CD14-positive monocyte (primary cell): ENCODE measurements around the gene IZUMO1. TPM values are rescaled to one million over a fixed set of nuclear protein-coding genes. Genes with fewer than 3 reads are reported as not detected.

Experiments
- DNase-seq, 3 donors: peaks; one replicate each; pipeline ENCODE4 v3.0.0-alpha.2; 2011 to 2022
- H2AFZ ChIP-seq: 2 replicates; pipeline ENCODE4 v1.6.0; 2012; ENCODE audit warnings: mild to moderate bottlenecking, low read depth, low read length, inconsistent platforms; ENCODE audit not compliant: insufficient read depth, poor library complexity, severe bottlenecking
- H3K27ac ChIP-seq, 2 donors: 1 replicate in 1 of 2; 2 replicates in 1 of 2; pipeline ENCODE4 v1.5.1; 2012 to 2013; ENCODE audit warnings: low read length in 2 of 2, control low read depth in 1 of 2, inconsistent platforms in 1 of 2, low read depth in 1 of 2, mild to moderate bottlenecking in 1 of 2
- H3K27me3 ChIP-seq, 2 donors: one replicate each; pipeline versions ENCODE4 v1.6.0 to v1.6.1; 2011 to 2013; ENCODE audit warnings: low read length in 2 of 2; ENCODE audit not compliant: control insufficient read depth in 2 of 2, insufficient read depth in 2 of 2
- H3K36me3 ChIP-seq, 2 donors: replicated peaks in 1 of 2; 1 replicate in 1 of 2; 2 replicates in 1 of 2; pipeline versions ENCODE4 v1.5.1 to v1.6.1; 2012 to 2013; ENCODE audit warnings: low read length in 2 of 2, control low read depth in 1 of 2, inconsistent platforms in 1 of 2, mild to moderate bottlenecking in 1 of 2; ENCODE audit not compliant: insufficient read depth in 2 of 2, control insufficient read depth in 1 of 2
- H3K4me1 ChIP-seq, 2 donors: 1 replicate in 1 of 2; 2 replicates in 1 of 2; pipeline versions ENCODE4 v1.5.1 to v1.6.1; 2012 to 2013; ENCODE audit warnings: low read length in 2 of 2, control low read depth in 1 of 2, inconsistent platforms in 1 of 2, mild to moderate bottlenecking in 1 of 2, moderate library complexity in 1 of 2; ENCODE audit not compliant: insufficient read depth in 2 of 2, control insufficient read depth in 1 of 2
- H3K4me2 ChIP-seq: replicated peaks from 2 replicates; pipeline ENCODE3; 2012; ENCODE audit warnings: low read length, moderate library complexity, mild to moderate bottlenecking; ENCODE audit not compliant: poor library complexity, severe bottlenecking; ENCODE audit errors: extremely low read depth
- H3K4me3 ChIP-seq, 3 experiments: fragments of 200-600 bp in 1 of 3; sonication (generic) in 1 of 3; replicated peaks in 1 of 3; 1 replicate in 2 of 3; 2 replicates in 1 of 3; pipeline ENCODE4 v1.5.1; 2011 to 2013; ENCODE audit warnings: low read length in 3 of 3, mild to moderate bottlenecking in 3 of 3, control low read depth in 2 of 3, low read depth in 2 of 3, inconsistent platforms in 1 of 3, moderate library complexity in 1 of 3
- H3K79me2 ChIP-seq: 2 replicates; pipeline ENCODE4 v1.6.0; 2012; ENCODE audit warnings: mild to moderate bottlenecking, control low read depth, inconsistent platforms, low read length, moderate library complexity; ENCODE audit not compliant: insufficient read depth
- H3K9ac ChIP-seq: 2 replicates; pipeline ENCODE4 v1.6.0; 2017; ENCODE audit warnings: low read length, mild to moderate bottlenecking; ENCODE audit not compliant: insufficient read depth, poor library complexity, severe bottlenecking
- H3K9me3 ChIP-seq, 2 donors: replicated peaks in 1 of 2; 1 replicate in 1 of 2; 2 replicates in 1 of 2; pipeline versions ENCODE4 v1.5.1 to v1.6.1; 2012 to 2013; ENCODE audit warnings: low read length in 2 of 2, control low read depth in 1 of 2; ENCODE audit not compliant: control insufficient read depth in 1 of 2, insufficient read depth in 1 of 2
- H4K20me1 ChIP-seq: 2 replicates; pipeline ENCODE4 v1.6.0; 2012; ENCODE audit warnings: mild to moderate bottlenecking, low read length, control low read depth, moderate library complexity; ENCODE audit not compliant: insufficient read depth
- H3K27ac Mint-ChIP-seq, 7 donors: one replicate each; pipeline ENCODE4 v1.8.0; 2020; ENCODE audit warnings: mild to moderate bottlenecking in 7 of 7, mixed read lengths in 7 of 7, moderate library complexity in 6 of 7, inconsistent platforms in 2 of 7
- H3K27me3 Mint-ChIP-seq, 3 donors: one replicate each; pipeline ENCODE4 v1.8.0; 2021 to 2022; ENCODE audit warnings: low read depth in 3 of 3, mild to moderate bottlenecking in 3 of 3, mixed read lengths in 3 of 3, moderate library complexity in 3 of 3, inconsistent platforms in 1 of 3
- H3K36me3 Mint-ChIP-seq, 2 donors: one replicate each; pipeline ENCODE4 v1.8.0; 2020; ENCODE audit warnings: mixed read lengths in 2 of 2, inconsistent platforms in 1 of 2, mild to moderate bottlenecking in 1 of 2
- H3K4me1 Mint-ChIP-seq: one replicate; pipeline ENCODE4 v1.8.0; 2020; ENCODE audit warnings: mild to moderate bottlenecking, mixed read lengths
- H3K4me3 Mint-ChIP-seq, 2 donors: one replicate each; pipeline ENCODE4 v1.8.0; 2020; ENCODE audit warnings: mild to moderate bottlenecking in 2 of 2, mixed read lengths in 2 of 2, moderate library complexity in 1 of 2
- H3K9me3 Mint-ChIP-seq, 7 donors: one replicate each; pipeline ENCODE4 v1.8.0; 2020 to 2022; ENCODE audit warnings: mixed read lengths in 7 of 7, mild to moderate bottlenecking in 6 of 7, moderate library complexity in 6 of 7, inconsistent platforms in 2 of 7
- WGBS: methylation state at CpG from one replicate; pipeline ENCODE4 v1.1.5; 2013; ENCODE audit warnings: missing lambda C conversion rate; ENCODE audit not compliant: insufficient coverage; 5-methylcytosine and 5-hydroxymethylcytosine counted together
- intact Hi-C, 2 donors: fragments of 100-400 bp; cut with micrococcal nuclease; formaldehyde crosslinking; loops; one replicate each; pipeline versions ENCODE4 v1.15.0 to v1.15.1; 2023
- polyA plus RNA-seq, 3 donors: library from polyadenylated mRNA; depleted of rRNA in 1 of 3; unstranded in 2 of 3; stranded (reverse) in 1 of 3; fragments of 300-500 nt in 2 of 3; fragments of >200 nt in 1 of 3; fragmentation: Illumina TruSeq in 2 of 3; gene quantifications; 1 replicate in 2 of 3; 2 replicates in 1 of 3; pipeline ENCODE4 v1.2.3, GENCODE V29; 2012 to 2021
- TF ChIP-seq, protein P1 (sequence below): fragments of 200-600 bp; IDR thresholded peaks from one replicate; pipeline ENCODE4 v1.8.0; 2022; ENCODE audit warnings: antibody characterized with exemption, mild to moderate bottlenecking

Gene IZUMO1
- polyA plus RNA-seq, 3 donors, result not detected

DNA sequence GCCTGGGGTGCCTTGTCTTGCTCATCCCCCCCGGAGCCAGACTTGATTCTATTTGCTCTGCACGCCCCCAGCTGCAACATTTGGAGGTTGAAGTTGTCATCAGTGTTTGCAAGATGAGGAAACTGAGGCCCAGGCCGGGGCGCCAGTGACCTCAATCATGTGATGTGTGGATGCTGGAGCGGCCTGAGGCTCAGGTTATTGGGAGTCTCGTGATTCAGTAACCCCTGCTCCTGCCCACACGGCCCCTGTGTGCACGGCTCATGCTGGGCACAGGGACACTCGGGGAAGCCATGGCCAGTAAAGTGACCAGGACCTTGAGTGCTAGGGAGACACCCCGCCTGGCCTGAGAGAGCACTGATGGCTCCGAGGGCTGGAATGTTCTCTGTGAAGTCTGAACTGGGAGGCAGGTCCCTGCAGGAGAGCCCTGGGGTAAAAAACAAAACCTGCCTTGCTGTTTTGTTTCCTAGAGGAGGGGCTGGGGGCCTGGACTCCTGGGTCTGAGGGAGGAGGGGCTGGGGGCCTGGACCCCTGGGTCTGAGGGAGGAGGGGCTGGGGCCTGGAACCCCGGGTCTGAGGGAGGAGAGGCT, 10.5 kb upstream of the IZUMO1 start:
- no peak for DNase-seq
- peaks cover 39 to 58% (median 57%) of the 10 kb centered on the region in 3 donors for H3K27me3 Mint-ChIP-seq
- TF ChIP-seq, protein P1, sequence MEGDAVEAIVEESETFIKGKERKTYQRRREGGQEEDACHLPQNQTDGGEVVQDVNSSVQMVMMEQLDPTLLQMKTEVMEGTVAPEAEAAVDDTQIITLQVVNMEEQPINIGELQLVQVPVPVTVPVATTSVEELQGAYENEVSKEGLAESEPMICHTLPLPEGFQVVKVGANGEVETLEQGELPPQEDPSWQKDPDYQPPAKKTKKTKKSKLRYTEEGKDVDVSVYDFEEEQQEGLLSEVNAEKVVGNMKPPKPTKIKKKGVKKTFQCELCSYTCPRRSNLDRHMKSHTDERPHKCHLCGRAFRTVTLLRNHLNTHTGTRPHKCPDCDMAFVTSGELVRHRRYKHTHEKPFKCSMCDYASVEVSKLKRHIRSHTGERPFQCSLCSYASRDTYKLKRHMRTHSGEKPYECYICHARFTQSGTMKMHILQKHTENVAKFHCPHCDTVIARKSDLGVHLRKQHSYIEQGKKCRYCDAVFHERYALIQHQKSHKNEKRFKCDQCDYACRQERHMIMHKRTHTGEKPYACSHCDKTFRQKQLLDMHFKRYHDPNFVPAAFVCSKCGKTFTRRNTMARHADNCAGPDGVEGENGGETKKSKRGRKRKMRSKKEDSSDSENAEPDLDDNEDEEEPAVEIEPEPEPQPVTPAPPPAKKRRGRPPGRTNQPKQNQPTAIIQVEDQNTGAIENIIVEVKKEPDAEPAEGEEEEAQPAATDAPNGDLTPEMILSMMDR, result no peak
- Histone ChIP-seq H3K9ac (no peak overlapping the region), H3K27me3 (peaks cover 11 to 29% of the 10 kb centered on the region in 2 donors), H4K20me1 (no peaks in the 10 kb centered on the region), H3K27ac (no peak overlapping the region), H3K36me3 (no peaks in the 10 kb centered on the region), H3K4me3 (no peak overlapping the region), H3K4me2 (no peak overlapping the region), H3K9me3 (no peaks in the 10 kb centered on the region), H3K4me1 (peaks cover 14 to 26% of the 10 kb centered on the region in 2 donors), H3K79me2 (no peaks in the 10 kb centered on the region), H2AFZ (no peak overlapping the region)
- H3K4me3 Mint-ChIP-seq, result no peak overlapping the region
- peaks cover 0 to 12% (median 6%) of the 10 kb centered on the region in 7 donors for H3K9me3 Mint-ChIP-seq
- WGBS, result 92% methylated on average over 10 of the region's 12 CpGs
- intact Hi-C loops, result no loop called here
- peaks cover 0 to 3% of the 10 kb centered on the region in 2 donors for H3K36me3 Mint-ChIP-seq
- H3K27ac Mint-ChIP-seq, result no peak overlapping the region
- peaks cover 23% of the 10 kb centered on the region for H3K4me1 Mint-ChIP-seq

DNA sequence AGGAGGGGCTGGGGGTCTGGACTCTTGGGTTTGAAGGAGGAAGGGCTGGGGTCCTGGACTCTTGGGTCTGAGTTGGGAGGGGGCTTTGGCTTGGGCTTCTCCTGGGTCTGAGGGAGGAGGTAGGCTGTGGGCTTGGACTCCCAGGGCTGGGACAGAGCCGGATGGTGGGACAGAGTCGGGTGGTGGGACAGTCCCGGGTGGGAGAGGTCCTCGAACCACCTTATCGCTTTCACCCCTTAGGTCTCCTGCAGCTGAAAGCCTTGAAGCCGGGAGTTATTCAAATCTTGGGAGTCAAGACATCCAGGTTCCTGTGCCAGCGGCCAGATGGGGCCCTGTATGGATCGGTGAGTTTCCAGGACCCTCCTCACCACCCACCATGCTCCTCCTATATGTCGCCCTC, 10.0 kb upstream of the IZUMO1 start:
- H3K4me2 ChIP-seq, result no peak overlapping the region
- Mint-ChIP-seq H3K27ac (no peak overlapping the region), H3K27me3 (peaks cover 44 to 58% (median 57%) of the 10 kb centered on the region in 3 donors), H3K9me3 (peaks cover 0 to 14% (median 6%) of the 10 kb centered on the region in 7 donors), H3K4me3 (no peak overlapping the region), H3K36me3 (peaks cover 0 to 3% of the 10 kb centered on the region in 2 donors), H3K4me1 (peaks cover 25% of the 10 kb centered on the region)
- no peak for DNase-seq
- intact Hi-C loops, result no loop called here
- WGBS, result 93% methylated on average over 7 of the region's 9 CpGs
- TF ChIP-seq, protein P1, result no peak
- H4K20me1 ChIP-seq, result no peaks in the 10 kb centered on the region
- H3K9me3 ChIP-seq, result no peaks in the 10 kb centered on the region
- H3K79me2 ChIP-seq, result no peaks in the 10 kb centered on the region
- H3K4me3 ChIP-seq, result no peak overlapping the region
- H3K27me3 ChIP-seq, result peaks cover 14 to 34% of the 10 kb centered on the region in 2 donors
- H2AFZ ChIP-seq, result no peak overlapping the region
- H3K4me1 ChIP-seq, result peaks cover 16 to 28% of the 10 kb centered on the region in 2 donors
- H3K36me3 ChIP-seq, result no peaks in the 10 kb centered on the region
- no peak overlapping the region for H3K27ac ChIP-seq
- H3K9ac ChIP-seq, result no peak overlapping the region
